ENCODE measurements around the gene MRNIP.
"Not testable (repeated sequence)": the region's sequence is repeated elsewhere in the genome, so short reads cannot be mapped to it uniquely, and the experiment has no call there.

The MRNIP gene

GRCh38 chr5:179837076-179838011 lies 21.3 kb downstream of the MRNIP start:
- no peak for DNase-seq

GRCh38 chr5:179836225-179837019 lies 22.2 kb downstream of the MRNIP start:
- DNase-seq: peak; percentile 41 to 55

GRCh38 chr5:179834871-179835270 lies 23.7 kb downstream of the MRNIP start:
- not testable (repeated sequence) for DNase-seq

GRCh38 chr5:179834120-179834519 lies 24.5 kb downstream of the MRNIP start:
- DNase-seq: no peak

GRCh38 chr5:179833709-179834070 lies 24.9 kb downstream of the MRNIP start:
- no peak for DNase-seq

- DNase-seq: no peak
These were observed 25.4 kb downstream of the MRNIP start for GRCh38 chr5:179833056-179833708.

GRCh38 chr5:179832039-179832745 lies 26.4 kb downstream of the MRNIP start:
- no peak for DNase-seq

- no peak for DNase-seq
These were observed 27.7 kb downstream of the MRNIP start for GRCh38 chr5:179830818-179831468.

- no peak for DNase-seq
These were observed 28.7 kb downstream of the MRNIP start for GRCh38 chr5:179829732-179830435.

- DNase-seq: no peak
These were observed 29.7 kb downstream of the MRNIP start for GRCh38 chr5:179828756-179829421.

GRCh38 chr5:179827680-179828079 lies 30.9 kb downstream of the MRNIP start:
- DNase-seq: peak; percentile 41 to 56

GRCh38 chr5:179825655-179826182 lies 32.9 kb downstream of the MRNIP start:
- no peak for DNase-seq

- no peak for DNase-seq
These were observed 33.9 kb downstream of the MRNIP start for GRCh38 chr5:179824745-179825112.

- DNase-seq: no peak
These were observed 34.5 kb downstream of the MRNIP start for GRCh38 chr5:179823937-179824744.

- no peak for DNase-seq
These were observed 36.1 kb downstream of the MRNIP start for GRCh38 chr5:179822444-179822990.

GRCh38 chr5:179822059-179822432 lies 36.6 kb downstream of the MRNIP start:
- no peak for DNase-seq

GRCh38 chr5:179821298-179822058 lies 37.1 kb downstream of the MRNIP start:
- DNase-seq: peak; percentile 72 to 75

GRCh38 chr5:179820483-179821297 lies 37.9 kb downstream of the MRNIP start, which contains the start of gene SQSTM1:
TSS of gene SQSTM1 (plus strand) at chr5:179820905. CDS start at chr5:179820937, 32 bp downstream.
- DNase-seq: peak; percentile 70 to 73
